ENCODE results near the gene SLC17A9.
A peak's percentile ranks its signal among the peaks of the same experiment; 100 is the strongest.

The SLC17A9 gene

GRCh38 chr20:63000958-63001357 is 48.4 kb downstream of the SLC17A9 start:
- TF ChIP-seq, protein P1, sequence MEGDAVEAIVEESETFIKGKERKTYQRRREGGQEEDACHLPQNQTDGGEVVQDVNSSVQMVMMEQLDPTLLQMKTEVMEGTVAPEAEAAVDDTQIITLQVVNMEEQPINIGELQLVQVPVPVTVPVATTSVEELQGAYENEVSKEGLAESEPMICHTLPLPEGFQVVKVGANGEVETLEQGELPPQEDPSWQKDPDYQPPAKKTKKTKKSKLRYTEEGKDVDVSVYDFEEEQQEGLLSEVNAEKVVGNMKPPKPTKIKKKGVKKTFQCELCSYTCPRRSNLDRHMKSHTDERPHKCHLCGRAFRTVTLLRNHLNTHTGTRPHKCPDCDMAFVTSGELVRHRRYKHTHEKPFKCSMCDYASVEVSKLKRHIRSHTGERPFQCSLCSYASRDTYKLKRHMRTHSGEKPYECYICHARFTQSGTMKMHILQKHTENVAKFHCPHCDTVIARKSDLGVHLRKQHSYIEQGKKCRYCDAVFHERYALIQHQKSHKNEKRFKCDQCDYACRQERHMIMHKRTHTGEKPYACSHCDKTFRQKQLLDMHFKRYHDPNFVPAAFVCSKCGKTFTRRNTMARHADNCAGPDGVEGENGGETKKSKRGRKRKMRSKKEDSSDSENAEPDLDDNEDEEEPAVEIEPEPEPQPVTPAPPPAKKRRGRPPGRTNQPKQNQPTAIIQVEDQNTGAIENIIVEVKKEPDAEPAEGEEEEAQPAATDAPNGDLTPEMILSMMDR (conservative IDR thresholded peaks at IDR 0.05; ENCODE audit: low read depth, low read length) = no peak
- no peak overlapping the region for H3K4me3 ChIP-seq (ENCODE audit: low read depth, low read length)
- no peak for DNase-seq (ENCODE audit: low read depth)

- TF ChIP-seq, protein P1 (conservative IDR thresholded peaks at IDR 0.05; ENCODE audit: low read depth, low read length) = no peak
- H3K4me3 ChIP-seq (ENCODE audit: low read depth, low read length) = no peak overlapping the region
- no peak for DNase-seq (ENCODE audit: low read depth)
Measured at GRCh38 chr20:63002511-63002910, 50.0 kb downstream of the SLC17A9 start.

DNA sequence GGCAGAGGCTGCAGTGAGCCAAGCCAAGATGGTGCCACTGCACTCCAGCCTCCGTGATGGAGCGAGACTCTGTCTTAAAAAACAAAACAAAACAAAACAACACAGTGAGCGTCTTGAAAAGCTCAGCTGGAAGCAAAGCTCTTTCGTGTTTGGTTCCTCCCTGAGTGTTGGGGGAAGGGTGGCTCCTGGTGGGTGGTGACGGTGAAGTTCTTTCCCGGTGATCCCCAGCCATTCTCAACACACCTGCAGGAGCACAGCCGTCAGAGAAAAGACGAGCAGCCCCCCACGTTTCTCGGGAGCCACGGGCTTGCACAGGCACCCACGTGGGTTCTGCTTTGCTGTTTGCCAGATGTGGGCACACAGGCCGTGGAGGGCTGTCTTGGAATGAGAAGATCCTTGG is 51.0 kb downstream of the SLC17A9 start:
- no peak overlapping the region for H3K4me3 ChIP-seq (ENCODE audit: low read depth, low read length)
- TF ChIP-seq, protein P1 (conservative IDR thresholded peaks at IDR 0.05; ENCODE audit: low read depth, low read length) = no peak
- DNase-seq (ENCODE audit: low read depth) = no peak

DNA sequence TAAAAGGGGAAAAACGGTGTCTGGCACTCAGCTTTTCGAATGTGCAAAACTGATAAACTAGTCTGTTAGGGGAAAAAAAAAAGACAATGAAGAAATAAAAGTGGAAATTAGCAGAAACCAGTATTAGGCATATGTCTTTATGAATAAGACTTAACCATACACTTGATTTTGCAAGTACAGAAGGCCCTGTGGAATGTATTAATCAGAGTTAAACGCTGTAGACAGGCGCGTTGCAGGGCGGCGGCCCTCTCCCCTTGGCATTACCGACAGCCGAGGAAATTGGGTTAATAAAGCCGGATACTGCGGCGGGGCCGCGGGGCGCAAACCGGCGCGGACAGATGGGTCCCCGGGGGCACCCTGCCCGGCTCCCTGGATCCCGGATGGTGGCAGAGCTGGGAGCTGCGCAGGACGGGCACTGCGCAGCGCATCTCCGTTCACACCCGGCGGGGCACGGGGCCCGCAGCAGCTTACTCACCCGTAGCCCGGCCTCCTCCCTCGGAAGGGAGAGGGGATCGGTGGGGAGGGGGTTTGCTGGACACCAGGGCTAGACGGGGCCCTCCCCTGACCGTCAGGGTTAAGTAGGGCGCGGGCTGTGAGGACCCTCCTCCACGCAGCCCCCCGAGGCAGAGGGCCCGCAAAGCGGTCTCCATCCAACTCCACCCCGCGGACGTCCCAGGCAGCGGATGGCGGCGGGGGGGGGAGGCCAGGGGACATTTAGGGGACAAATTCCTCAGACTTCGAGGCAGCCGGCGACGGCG is 52.3 kb downstream of the SLC17A9 start:
- H3K4me3 ChIP-seq (ENCODE audit: low read depth, low read length) = no peak overlapping the region
- TF ChIP-seq, protein P1 (conservative IDR thresholded peaks at IDR 0.05; ENCODE audit: low read depth, low read length) = no peak
- DNase-seq (ENCODE audit: low read depth) = no peak

DNA sequence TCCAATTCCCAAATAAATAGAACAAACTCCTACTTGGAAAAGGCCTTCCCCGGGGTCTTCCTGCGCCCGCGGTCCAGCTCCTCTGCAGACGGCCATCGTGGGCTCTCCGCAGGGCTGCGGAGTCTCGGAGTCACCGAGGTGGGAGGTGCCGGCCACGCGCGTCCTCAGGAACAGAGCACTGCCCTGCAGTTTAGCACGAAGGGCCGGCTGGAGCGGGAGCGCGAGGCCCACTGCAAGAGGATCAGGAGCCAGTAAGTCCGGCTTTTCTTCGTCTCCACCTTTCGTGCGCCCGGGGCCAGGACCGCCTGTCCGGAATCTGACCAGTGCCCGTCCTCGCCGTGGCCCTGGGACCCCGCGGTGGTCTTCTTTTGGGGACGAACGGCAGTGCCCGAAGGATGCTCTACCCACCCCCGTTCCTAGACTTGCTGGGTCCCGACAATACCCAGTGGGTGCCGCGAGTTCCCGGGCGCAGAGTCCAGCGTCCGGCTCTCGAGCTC is 52.9 kb downstream of the SLC17A9 start:
- H3K4me3 ChIP-seq (ENCODE audit: low read depth, low read length) = no peak overlapping the region
- TF ChIP-seq, protein P1 (conservative IDR thresholded peaks at IDR 0.05; ENCODE audit: low read depth, low read length) = no peak
- no peak for DNase-seq (ENCODE audit: low read depth)

GRCh38 chr20:63005862-63006539 is 53.5 kb downstream of the SLC17A9 start:
- H3K4me3 ChIP-seq (ENCODE audit: low read depth, low read length) = no peak overlapping the region
- DNase-seq (ENCODE audit: low read depth) = peak; percentile 19
- TF ChIP-seq, protein P1 (conservative IDR thresholded peaks at IDR 0.05; ENCODE audit: low read depth, low read length) = no peak

All from choroid plexus epithelial cell (primary cell).